Heart left ventricle (tissue), 13 donors: ENCODE measurements around the gene IL11RA.

ENCODE experiments used
- CTCF ChIP-seq, 12 donors: fragments of 200-600 bp; sonication (generic) in 4 of 12; IDR thresholded peaks; one replicate each; pipeline versions ENCODE4 v1.5.0 to v1.8.0; 2018 to 2022; ENCODE audit warnings: antibody characterized with exemption in 12 of 12, mild to moderate bottlenecking in 5 of 12
- POLR2A ChIP-seq, 2 donors: fragments of 450-650 bp; IDR thresholded peaks; one replicate each; pipeline ENCODE4 v1.6.1; 2017; ENCODE audit warnings: antibody characterized with exemption in 2 of 2, mild to moderate bottlenecking in 2 of 2, moderate library complexity in 2 of 2
- donor health status: ischemic (EF 13 %, LVEDD 7.1; RV severe dilation, severe dysfunction).
- donor health status: DM: no; HTN: yes; CAD: no.
- donor health status: DM: no; HTN: no; CAD: no.
- donor health status: ischemic (EF 25% LVEDD 6.9; RV normal size, moderate dysfunction).
- donor health status: ischemic (EF 25% LVEDD 5.7; RV mildly dilated, moderate dysfunction).
- donor health status: ischemic (EF 35%, LVEDD 5.7; RV mildly dilated, moderate dysfunction).
- donor health status: nonischemic (EF 11% LVEDD 7.7; RV severe dilation, severe dysfunction).
- donor health status: DM: yes; HTN: yes; CAD: no.
- donor health status: PGD.
- donor health status: ischemic (EF 29% LVEDD 5.4; RV normal size, mild dysfunction).
- donor health status: nonischemic (EF 23%, LVEDD 6.1; RV moderate dilation, normal function).

- TF ChIP-seq CTCF (IDR thresholded peaks at IDR 0.05): peak in 3 of 12 donors; percentile 15 to 30 (median 19)
- no peak for TF ChIP-seq POLR2A (IDR thresholded peaks at IDR 0.05)
These were observed 13.0 kb downstream of the IL11RA start for GRCh38 chr9:34665067-34665380.
